GM21723 (cell line): Measurements from ENCODE around the gene LDAH.

ENCODE experiments used
- ATAC-seq: cut with Tn5 transposase; IDR thresholded peaks from one replicate; pipeline ENCODE4 v1.9.1; 2021; ENCODE audit warnings: mild to moderate bottlenecking, moderate library complexity; ENCODE audit not compliant: unreplicated experiment

LDAH gene

GRCh38 chr2:20654535-20654813, 168.4 kb downstream of the LDAH start:
- ATAC-seq = no peak

GRCh38 chr2:20653695-20654534, 169.0 kb downstream of the LDAH start:
- no peak for ATAC-seq

- ATAC-seq = no peak
Observed at GRCh38 chr2:20652673-20653575, 170.0 kb downstream of the LDAH start.

GRCh38 chr2:20652141-20652540, 170.8 kb downstream of the LDAH start:
- no peak for ATAC-seq

DNA sequence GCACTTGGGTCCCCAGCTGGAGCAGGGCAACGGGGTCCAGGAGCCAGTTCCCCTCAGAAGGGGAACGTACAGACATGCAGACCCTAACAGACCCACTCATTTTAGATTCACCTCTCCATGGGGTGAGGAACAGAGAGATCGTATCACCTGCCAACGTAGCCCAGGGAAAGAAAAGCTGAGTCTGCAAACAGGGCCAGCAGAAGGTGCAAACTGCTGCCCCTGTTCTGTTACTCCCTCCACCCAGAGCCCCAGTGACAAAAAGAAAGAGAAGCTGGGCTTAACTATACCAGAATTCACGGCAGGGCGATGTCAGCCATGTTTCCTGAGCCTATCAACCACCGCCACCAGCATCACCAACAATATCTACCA, 171.2 kb downstream of the LDAH start:
- ATAC-seq = no peak

- peak; percentile 96 for ATAC-seq
Observed at GRCh38 chr2:20650877-20651730, 171.8 kb downstream of the LDAH start, which contains the start of gene HS1BP3. Gene HS1BP3 (minus strand): TSS chr2:20651098. CDS start chr2:20651063, 35 bp downstream.

DNA sequence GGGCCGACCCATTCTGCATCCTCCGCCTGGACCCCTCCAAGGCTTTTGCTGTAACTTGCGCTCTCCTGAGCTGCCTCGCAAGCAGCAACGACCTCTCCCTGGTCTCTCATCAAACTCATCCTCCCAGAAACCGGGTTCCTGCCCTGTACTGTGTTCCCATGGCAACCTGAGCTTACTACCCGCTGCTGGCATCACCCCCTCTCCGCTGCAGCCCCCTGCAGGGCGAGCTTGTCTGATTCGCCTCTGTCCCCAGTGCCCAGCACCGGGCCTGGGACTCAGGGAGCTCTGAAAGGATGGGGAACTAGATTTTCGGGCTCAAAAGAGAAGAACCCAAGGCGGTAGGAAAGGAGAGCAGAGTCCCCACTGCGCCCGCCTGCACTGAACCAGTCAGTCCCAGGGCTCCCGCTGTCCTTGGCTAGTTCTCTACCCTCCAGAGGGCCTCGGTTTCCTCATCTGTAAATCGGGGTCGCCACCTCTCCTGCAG, 172.5 kb downstream of the LDAH start:
- peak; percentile 24 for ATAC-seq

GRCh38 chr2:20649976-20650375, 172.9 kb downstream of the LDAH start:
- ATAC-seq = no peak

DNA sequence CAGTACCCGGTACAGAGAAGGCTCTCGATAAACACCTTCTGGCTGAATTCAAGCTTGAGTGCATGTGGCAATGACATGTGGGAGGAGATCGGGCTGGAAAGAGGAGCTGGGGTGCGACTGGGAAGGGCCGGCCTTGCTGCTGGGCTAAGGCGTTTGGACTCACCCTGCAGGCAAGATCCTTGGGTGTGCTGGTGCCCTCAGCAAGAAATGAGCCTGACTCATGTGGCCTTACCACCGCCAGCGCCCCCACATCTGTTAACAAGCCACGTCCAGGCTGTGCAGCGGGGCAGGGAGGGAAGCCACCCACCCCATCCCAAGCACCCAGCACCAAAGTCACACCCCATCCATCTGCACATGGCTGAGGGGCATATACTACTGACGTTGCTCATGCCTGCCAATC, 173.3 kb downstream of the LDAH start:
- no peak for ATAC-seq

DNA sequence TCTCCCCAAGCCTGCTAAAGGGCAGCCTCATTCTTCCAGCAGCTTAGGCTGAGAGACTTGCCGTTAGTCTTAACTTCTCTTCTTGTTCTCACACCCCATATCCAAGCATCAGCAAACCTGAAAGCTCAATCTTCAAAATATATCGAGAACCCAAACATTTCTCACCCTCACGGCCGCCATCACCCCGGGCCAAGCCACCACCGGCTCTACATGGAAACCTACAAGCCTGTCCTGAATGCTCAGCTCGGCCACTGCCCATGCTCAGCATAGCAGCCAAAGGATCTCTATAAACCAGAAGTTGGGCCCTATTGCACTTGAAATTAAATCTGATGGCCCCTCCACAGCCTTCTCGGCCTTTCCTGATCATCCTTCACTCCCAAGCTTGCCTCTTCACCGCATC, 174.1 kb downstream of the LDAH start:
- ATAC-seq = no peak

DNA sequence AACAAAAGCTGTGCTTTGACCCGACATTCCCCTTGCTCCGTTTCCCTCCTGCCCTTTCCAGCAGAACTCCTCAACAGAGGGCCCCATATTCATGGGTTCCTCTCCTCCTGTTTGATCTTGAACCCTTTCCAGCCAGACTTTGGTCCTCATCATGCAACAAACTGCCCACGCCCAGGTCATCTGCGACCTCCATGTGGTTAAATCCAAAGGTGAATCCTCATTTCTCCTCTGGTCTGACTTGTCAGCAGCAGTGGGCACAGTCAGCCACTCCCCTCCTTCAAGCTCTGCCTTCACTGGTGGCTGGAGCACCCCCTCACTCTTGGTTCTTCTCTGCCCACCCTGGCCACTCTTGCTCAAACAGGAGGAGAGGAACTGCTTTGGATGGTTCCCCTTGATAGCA, 174.7 kb downstream of the LDAH start:
- ATAC-seq = no peak

DNA sequence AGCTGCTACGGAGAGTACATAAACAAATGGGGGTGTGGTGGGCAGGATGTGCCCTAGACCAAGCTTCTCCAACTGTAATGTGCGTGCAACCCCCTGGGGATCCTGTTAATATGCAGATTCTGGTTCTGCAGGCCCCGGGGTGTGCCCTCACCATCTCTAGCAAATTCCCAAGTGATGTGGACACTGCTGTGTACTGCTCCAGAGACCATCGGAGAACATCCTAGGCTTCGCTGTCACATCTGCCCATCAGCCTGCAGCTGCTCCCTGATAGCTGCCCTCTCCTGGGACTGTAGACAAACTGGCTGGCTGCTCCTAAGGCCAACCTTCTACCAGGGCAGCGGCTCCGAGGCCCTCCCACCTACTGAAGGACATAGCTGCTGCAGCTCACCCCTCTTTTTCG, 175.2 kb downstream of the LDAH start:
- ATAC-seq = no peak

DNA sequence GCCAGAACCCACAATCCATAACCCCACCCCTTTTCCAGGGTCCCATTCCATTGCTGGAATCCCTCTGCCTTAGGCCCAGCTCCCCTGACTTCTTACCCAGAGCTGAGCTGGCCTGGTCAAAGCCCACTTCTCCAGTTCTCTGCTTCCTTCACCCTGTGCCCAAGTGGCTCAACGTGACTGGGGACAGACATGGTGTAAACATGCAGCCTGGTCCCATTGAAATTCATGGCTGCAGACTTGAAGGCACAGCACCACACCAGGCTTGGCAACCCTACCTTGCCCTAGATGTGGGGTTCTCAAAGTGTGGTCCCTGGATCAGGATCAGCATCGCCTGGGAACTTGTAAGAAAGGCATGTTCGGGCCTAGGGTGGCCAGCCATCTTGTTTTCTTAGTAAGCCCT, 175.7 kb downstream of the LDAH start:
- no peak for ATAC-seq

GRCh38 chr2:20646446-20646845, 176.5 kb downstream of the LDAH start:
- ATAC-seq = no peak

DNA sequence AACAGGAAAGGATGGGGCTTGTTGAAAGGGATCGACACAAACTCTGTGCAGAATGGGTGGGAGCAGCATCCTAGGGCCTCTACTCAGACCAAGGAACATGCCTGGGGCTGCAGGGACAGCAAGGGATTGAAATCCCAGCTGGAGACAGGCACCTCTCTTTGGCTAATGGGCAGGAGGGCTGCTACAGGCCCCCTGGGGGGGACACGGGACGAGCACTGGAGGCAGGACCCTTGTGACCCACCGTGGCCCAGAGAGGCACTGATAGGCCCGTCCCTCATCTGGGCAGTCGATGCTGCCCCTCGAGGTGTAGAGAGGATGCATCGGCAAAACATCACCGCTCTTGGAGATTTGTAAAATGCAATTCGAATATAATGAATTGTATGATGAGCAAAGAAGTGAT, 177.1 kb downstream of the LDAH start:
- no peak for ATAC-seq

DNA sequence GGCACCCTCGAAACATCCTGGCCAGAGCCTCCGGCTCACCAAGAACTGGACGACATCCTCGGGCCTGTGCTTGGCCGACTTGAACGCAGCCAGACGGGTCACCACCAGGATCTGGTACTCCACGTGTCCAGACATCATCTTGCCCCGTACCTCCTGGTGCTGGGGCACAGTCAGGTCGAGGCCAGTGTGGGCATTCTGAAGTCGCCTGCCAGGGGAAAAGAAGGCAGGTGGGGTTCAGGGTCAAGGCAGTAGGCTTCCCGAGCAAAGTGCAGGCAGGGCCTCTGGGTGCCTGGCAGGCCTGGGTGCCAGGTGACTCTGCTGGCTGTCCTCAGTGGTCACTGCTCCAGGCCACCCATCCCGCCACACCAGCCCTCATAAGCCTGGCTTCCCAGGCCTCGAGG, 177.6 kb downstream of the LDAH start:
- no peak for ATAC-seq

DNA sequence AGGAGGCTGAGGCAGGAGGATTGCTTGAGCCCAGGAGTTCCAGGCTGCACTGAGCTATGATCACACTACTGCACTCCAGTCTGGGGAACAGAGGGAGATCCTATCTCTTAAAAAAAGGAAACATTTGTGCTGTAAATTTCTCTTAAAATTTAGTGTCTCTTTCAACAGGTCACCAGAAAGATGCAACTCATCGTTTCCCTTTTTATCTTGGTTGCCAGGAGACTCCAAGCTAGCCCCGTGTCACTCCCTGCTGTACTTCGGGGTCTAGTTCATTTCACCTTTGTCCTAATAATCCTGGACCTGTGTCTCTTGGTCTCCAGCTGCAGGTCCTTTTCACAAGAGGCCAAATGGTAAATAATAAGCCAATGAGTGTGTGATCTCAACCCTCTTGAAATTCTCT, 179.1 kb downstream of the LDAH start:
- no peak for ATAC-seq

DNA sequence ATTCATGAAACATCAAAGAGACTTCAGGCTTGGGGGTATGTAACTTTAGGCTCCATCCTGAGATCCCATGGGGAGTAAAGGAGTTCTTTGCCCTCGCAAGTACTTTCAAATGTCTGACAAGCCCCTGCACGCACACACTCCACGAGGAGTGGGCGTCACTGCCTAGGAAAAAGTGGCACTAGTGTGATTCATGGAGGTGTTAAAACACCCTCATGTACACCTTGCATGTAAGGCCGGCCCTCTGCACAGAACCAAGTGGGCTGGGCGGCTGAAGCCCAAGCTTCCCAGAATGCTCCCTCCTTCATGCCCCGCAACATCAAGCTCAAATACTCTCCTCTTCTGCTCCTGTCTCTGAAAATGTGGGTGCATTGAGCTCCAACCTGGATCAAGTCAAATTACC, 179.8 kb downstream of the LDAH start:
- no peak for ATAC-seq

GRCh38 chr2:20642055-20642971, 180.6 kb downstream of the LDAH start:
- peak; percentile 98 for ATAC-seq
